Muscle of arm (tissue), 12 donors: Measurements from ENCODE around the gene HNF1B. TPM values are rescaled to one million over a fixed set of nuclear protein-coding genes. Genes with fewer than 3 reads are reported as not detected.
A peak's percentile ranks its signal among the peaks of the same experiment; 100 is the strongest.

Experiments used
- DNase-seq: peaks from one replicate; pipeline ENCODE4 v3.0.0-alpha.2; 2013
- polyA plus RNA-seq, 12 donors: library from polyadenylated mRNA; unstranded; fragments of 120-200 nt; gene quantifications; one replicate each; pipeline ENCODE4 v1.2.1, GENCODE V29; 2013; ENCODE audit not compliant: insufficient read length in 12 of 12

The HNF1B gene
- polyA plus RNA-seq, 12 donors = 0.08 to 7.1 (median 0.16) TPM; not detected in 4

- DNase-seq = no peak
Measured at GRCh38 chr17:37736428-37736827, 8.4 kb downstream of the HNF1B start.

- DNase-seq = no peak
Measured at GRCh38 chr17:37735165-37735564, 9.7 kb downstream of the HNF1B start.

GRCh38 chr17:37732316-37732715, 12.5 kb downstream of the HNF1B start:
- DNase-seq = no peak

DNA sequence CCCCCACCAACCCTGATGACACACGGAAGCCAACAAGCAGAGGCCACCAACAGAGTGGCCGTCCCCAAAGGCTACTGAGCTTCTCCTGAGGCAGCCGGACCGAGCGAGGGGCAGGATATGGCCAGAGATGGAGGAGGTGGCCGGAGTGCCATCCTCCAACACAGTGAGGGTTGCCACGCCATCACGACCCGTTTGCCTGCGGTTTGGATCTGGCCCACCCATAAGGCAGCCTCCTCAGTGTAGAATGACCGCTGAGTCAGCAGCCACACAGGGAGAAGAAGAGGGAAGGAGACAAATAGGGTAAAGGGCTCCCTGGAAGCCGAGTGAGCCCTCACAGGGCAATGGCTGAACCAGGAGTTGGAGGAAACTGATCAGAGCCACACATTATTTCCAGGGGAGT, 13.8 kb downstream of the HNF1B start:
- DNase-seq = no peak

DNA sequence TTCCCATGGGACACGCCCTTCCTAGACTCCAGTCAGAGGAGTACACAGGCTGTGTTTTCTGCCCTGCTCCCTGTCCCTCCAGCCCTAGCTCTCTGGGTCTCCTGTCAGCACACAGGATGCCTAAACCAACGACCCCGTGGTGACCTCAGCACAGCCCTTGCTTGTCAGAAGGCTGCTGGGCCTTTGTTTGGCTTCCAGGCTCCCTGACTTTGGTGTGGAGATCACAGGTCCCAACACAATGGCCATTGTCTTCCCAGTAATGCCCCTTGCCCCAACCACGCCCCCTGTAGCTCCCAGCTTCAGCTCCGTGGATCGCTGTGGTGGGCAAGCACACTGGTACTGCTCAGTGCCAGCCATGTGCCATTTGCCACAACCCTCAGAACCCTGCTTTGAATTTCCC, 15.0 kb downstream of the HNF1B start:
- DNase-seq = no peak

- DNase-seq = no peak
Measured at GRCh38 chr17:37726891-37727675, 17.8 kb downstream of the HNF1B start.

GRCh38 chr17:37726248-37726647, 18.6 kb downstream of the HNF1B start:
- no peak for DNase-seq

DNA sequence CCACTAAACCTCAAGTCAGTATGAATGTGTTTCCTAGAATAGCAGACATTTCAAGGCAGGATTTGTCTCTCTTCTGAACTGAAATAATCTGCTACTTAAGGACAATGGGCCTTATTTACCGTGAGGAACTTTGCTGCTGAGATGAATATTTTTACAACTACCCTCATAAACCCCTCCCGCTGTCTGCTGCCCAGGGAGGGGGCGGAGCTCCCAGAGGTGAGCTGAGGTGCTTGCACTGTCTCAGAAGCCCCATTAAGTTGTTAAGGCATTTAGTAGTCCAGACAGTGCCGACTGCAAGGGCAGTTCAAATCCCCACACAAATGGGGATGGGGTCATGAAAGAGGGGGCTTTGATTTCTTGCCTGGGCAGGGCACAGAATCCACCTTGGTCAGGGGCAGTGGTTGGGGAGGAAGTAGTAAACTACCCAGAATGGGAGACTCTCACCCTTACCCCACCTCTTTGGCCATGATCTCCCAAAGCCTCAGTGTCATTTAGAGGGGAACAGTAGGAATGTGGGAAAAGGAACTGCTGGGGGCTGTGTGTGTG, 19.2 kb downstream of the HNF1B start:
- DNase-seq = no peak

GRCh38 chr17:37725021-37725595, 19.8 kb downstream of the HNF1B start:
- DNase-seq = no peak

- no peak for DNase-seq
Measured at GRCh38 chr17:37720989-37721388, 23.9 kb downstream of the HNF1B start.

GRCh38 chr17:37719866-37720265, 25.0 kb downstream of the HNF1B start:
- no peak for DNase-seq

- DNase-seq = no peak
Measured at GRCh38 chr17:37718324-37719048, 26.4 kb downstream of the HNF1B start.

DNA sequence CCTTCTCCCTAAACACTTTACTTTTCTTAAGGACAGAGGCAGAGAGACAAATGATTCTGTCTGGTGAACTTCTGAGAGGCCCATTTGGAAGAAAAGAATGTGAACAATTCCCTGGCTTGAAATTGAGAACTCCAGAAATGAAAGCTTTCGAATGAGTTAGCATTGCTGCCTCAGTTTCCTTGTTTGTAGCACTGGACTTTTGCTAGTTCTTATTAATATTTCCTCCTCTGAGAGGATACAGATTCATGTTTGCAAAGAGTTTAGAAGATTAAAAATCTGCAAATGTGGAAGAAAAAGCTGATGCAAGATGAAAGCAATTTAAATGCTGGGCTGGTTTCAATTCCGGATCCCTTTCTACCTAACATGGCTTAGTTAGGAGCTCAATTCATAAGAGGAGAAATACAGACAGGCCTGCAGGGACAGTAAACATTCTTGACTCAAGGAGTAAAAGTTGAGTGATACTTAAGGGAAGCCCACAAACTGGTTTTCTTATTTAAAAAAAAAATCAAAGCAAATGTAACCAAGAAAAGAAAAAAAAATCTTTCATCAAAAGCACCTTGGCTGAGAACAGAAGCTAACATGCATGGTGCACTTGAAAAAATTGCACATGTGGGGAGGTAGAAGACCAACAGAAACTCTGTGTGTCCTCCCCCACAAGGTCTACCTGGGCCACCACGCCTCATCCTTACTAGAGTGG, 27.1 kb downstream of the HNF1B start:
- no peak for DNase-seq

GRCh38 chr17:37714897-37715296, 30.0 kb downstream of the HNF1B start:
- no peak for DNase-seq

DNA sequence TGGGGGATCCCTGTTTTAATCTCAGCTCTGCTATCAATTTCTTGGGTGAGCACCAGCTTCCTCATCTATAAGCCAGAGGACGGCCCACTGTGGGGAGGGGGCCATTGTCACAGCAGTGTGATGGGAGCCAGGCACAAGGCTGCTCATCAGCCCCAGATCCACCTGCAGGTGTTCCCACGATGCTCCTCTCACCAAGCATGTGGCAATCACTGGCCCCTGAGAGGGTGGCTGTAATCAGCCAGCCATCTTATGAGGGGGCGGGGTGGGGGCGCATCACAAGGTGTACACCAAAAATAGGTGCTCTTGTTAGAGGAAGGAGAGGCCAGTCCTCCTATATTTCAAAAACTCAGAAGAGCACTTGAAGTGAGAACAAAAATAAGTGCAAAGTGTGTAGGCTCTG, 31.2 kb downstream of the HNF1B start:
- no peak for DNase-seq

- no peak for DNase-seq
Measured at GRCh38 chr17:37713028-37713431, 31.8 kb downstream of the HNF1B start.

- DNase-seq = no peak
Measured at GRCh38 chr17:37711113-37711512, 33.7 kb downstream of the HNF1B start.

DNA sequence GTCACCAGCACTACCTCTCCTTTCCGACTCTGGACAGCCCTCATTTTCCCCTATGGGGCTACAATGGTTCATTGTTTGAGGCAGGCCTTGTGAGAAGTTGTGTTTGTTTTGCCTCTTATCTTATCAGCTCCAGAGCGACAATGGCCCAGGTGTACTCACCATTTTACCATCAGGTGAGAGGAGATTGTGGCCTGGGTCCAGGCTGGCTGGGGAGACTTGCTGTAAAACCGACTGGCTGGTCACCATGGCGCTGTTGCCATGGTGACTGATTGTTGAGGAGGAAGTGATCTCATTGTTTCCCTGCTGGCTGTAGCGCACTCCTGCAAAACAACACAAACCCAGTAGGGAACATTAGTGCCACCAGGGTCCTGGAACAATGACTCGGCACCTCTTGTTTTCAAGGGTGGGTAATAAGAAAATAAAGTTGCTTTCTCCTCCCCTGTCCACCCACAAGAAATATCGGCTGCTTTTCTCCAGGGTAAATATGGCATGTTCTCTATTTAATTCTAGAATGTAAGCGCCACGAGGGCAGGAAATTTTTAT, 34.4 kb downstream of the HNF1B start:
- peak; percentile 7 for DNase-seq

DNA sequence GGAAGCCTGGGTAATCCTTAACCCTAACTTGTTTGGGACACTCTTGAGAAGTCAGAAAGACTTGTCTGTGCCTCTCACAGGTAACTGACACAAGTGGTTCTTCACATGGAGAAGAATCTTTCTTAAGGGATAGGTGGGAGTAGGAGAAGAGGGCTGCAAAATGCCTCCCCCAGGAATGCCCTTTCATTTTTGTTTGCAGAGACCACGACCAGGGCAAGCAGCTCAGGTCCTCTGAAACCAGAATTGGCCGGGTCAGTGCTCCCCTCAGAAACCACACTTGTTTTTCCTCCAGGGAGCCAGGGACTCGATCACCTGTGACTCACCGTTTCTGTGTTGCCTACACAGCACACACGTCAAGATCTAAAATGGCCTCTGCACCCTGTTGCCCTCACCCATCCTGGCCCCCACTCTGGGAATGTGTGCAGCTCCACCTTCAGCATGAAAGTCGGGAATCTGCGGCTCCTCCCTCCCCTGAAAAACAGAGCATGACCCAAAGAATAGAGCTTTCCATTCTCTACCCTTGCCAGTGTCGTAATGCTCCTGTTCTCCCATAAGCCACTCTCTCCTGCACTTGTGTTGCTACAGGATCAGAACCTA, 36.1 kb downstream of the HNF1B start:
- DNase-seq = no peak

DNA sequence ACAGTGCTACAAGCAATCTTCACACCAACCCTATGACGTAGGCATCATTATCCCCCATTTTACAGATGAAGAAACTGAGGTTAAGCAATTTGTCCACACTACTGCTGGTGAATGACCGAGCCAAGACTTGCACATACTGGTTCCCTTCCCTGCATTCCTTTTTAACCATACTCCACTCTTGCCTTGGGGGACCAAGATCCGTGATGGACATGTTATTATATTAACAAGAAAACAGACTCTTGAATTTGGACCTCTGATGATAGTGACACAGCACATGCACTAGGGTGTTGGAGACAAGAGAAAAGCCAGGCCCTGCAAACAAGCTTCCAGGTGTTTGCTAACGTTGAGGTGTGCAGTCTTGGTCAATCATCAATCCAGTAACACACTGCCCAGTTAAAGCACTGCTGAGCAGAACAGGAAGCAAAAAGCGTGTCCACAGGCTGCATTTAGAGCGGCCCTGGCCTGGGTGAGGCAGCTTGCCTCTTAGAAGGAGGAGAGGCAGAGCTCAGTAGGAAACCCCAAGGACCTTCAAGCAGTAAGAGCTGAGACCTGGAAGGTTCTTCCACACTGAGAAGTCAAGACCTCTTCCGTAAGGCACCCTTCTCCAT, 36.7 kb downstream of the HNF1B start:
- no peak for DNase-seq

GRCh38 chr17:37706446-37706845, 38.4 kb downstream of the HNF1B start:
- DNase-seq = no peak
